IPS DF 4.7 (cell line): ENCODE measurements around the gene MBOAT1.
"Not testable (repeated sequence)": the region's sequence is repeated elsewhere in the genome, so short reads cannot be mapped to it uniquely, and the experiment has no call there.

Experiments used
- DNase-seq: peaks from one replicate; pipeline ENCODE4 v3.0.0-alpha.2; 2013; ENCODE audit warnings: low spot score; ENCODE audit errors: extremely low read depth

The MBOAT1 gene

DNA sequence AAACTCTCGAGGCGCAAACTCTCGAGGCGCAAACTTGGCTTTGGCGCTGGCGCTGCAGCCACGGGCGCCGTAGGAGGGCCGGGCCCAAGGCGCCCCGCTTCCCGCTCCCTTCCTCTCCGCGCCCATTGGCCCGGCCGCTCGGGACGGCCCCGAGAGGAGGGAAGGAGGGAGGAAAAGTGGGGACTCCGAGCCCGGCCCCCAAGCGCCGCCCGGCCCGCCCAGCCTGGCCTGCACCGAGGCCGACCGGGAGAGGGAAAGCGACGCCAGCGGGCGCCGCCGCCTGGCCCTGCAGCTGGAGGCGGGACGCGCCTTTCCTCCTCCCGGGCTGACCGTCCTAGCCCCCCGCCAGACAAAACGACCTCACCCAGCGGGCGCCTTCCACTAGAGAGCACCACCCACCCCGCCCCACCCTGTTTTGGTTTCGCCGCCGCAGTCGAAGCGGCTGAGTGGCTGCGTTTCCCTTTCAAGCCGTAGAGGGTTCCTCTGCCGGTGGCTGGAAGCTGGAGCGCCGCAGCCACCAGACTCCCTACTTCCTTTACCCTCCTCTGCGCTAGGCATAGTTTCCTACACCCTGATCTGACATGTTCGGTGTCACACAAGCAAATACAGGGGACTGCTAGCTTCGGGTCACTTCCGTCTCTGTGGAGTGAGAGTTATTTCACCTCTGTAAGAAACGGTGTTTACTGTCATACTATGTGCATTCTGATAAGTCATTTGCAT is at the start of gene MBOAT1:
MBOAT1 (minus strand) TSS at position 78 of the 720 bp plus-strand sequence. CDS start 235 bp downstream, outside the sequence.
- no peak for DNase-seq

- no peak for DNase-seq
Measured at GRCh38 chr6:20261685-20262084, 49.4 kb upstream of the MBOAT1 start.

DNA sequence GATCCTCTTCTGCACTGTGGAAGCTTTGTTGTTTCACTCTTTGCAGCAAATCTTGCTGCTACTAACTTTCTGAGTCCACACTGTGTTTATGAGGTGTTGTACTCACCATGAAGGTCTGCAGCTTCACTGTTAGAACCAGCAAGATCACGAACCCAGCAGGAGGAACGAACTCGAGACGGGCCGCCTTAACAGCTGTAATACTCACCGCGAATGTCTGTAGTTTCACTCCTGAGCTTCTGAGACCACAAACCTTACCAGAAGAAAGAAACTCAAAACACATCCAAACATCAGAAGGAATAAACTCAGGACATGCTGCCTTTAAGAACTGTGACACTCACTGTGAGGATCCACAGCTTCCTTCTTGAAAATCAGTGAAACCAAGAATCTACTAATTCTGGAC is 48.1 kb upstream of the MBOAT1 start:
- DNase-seq, result no peak

DNA sequence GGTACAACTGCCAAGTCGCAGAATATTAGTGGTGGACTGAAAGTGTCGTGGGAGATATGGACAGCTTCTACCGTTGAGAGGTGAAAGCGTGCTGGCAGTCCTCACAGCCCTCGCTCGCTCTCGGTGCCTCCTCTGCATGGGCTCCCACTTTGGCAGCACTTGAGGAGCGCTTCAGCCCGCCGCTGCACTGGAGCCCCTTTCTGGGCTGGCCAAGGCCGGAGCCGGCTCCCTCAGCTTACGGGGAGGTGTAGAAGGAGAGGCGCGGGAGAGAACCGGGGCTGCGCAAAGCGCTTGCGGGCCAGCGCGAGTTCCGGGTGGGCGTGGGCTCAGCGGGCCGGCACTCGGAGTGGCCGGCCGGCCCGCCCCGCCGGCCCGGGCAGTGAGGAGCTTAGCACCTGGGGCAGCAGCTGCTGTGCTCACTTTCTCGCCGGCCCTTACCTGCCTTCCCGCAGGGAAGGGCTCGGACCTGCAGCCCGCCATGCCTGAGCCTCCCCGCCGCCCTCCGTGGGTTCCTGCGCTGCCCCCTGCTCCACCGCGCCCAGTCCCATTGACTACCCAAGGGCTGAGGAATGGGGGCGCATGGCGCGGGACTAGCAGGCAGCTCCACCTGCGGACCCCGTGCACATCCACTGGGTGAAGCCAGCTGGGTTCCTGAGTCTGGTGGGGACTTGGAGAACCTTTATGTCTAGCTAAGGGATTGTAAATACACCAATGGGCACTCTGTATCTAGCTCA is 47.2 kb upstream of the MBOAT1 start:
- no peak for DNase-seq

GRCh38 chr6:20255428-20255827 is 43.2 kb upstream of the MBOAT1 start:
- DNase-seq, result no peak

DNA sequence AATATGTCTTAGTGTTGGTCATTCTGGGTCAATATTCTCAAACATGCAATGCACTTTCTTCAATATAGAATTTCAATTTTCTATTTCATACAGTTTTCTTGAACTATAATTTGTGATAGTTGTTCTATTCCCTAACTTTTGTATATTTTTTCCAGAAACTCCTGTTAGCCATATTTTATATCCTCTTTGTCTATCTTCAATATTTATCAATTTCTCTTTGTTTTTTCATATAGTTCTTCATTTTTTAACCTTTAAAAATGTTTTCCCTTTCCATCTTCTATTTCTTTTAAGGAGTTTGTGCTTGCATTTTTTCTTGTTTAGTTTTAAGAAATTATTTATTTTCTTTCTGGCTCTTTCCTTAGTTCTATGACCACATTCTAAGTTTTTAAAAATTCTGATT is 42.0 kb upstream of the MBOAT1 start:
- DNase-seq, result no peak

DNA sequence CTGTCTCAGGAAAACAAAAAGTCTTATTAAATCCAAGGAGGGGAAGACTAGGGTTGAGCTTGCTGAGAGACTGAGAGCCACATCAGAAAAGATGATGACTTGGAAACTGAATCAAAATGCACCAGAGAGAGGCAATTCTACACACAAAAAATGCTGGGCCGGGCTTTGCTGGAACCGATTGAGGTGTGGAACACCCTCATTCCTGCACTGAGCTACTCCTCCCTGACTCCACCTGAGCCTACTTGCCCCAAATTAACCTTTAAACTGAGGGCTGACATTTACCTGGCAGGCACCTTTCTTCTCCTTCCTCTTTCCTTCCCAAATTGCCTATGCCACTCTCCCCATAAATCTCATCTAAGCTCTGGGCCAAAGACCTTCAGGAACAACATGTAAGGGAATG is 40.8 kb upstream of the MBOAT1 start:
- no peak for DNase-seq

DNA sequence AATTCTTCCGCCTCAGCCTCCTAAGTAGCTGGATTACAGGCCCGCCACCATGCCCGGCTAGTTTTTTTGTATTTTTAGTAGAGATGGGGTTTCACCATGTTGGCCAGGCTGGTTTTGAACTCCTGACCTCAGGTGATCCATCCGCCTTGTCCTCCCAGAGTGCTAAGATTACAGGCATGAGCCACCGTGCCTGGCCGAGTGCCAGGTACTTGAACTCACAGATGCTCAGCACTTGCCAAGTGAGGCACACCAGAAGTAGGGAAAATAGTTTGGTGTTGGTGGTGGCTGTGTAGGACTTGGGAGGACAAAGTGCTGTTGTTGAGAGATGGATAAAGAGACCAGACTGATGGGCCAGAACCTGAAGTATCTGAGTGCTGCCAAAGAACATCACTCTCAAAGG is 40.0 kb upstream of the MBOAT1 start:
- DNase-seq, result no peak

- DNase-seq, result no peak
Measured at GRCh38 chr6:20251525-20251924, 39.3 kb upstream of the MBOAT1 start.

GRCh38 chr6:20246125-20246524 is 33.9 kb upstream of the MBOAT1 start:
- no peak for DNase-seq

GRCh38 chr6:20244807-20245681 is 32.8 kb upstream of the MBOAT1 start:
- DNase-seq, result not testable (repeated sequence)

GRCh38 chr6:20243288-20243687 is 31.0 kb upstream of the MBOAT1 start:
- DNase-seq, result no peak

DNA sequence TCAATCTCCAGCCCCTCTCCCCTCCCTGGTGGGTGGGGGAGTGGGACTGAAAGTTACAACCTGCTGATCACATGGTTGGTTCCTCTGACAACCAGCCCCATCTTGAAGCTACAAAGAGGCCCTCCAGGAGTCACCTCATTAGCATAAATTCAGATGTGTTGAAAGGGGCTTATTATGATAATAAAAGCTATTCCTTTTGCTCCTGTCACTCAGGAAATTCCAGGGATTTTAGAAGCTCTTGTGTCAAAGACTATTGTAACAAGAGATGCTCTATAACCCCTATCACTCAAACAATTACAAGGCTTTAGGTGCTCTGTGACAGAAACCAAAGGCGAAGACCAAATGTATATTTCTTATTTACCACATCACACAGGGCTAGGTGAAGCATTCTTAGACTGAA is 30.1 kb upstream of the MBOAT1 start:
- no peak for DNase-seq

GRCh38 chr6:20241102-20241501 is 28.8 kb upstream of the MBOAT1 start:
- DNase-seq, result no peak

GRCh38 chr6:20238688-20239587 is 26.7 kb upstream of the MBOAT1 start:
- no peak for DNase-seq

DNA sequence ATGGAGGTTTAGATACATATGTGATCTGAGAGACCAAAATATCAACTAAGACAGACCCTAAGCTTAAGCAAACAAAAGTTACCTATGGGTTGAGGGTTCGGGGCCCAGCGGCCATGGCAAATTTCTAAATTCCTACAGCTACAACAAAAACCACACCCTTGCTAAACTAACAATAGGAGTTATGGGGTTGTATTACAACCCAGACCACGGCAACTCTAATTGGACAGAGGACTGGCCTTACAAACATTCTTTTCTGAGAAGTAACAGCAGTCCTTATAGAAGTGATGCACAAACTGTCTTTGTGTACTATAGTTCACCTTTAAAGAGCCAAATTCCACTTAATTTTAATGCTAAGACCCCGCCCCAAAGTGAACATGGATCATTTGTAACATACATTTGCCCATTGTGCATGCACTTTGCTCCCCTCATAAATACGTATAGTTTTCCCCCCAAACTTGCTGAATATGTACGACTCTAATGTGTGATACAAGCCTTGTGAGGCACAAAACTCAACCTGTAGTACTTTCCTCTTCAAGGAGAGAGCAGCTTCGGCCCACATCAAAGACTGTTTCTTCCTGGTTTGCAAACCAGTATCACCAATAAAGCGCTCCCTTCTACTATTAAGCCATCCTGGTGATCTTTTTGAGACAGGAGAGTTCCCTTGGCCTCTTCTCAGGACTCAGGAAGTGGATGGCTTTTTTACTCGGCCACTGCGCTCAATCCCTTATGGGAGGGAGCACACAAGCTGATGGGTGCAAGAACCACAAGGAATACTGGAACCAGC is 25.6 kb upstream of the MBOAT1 start:
- DNase-seq, result no peak

DNA sequence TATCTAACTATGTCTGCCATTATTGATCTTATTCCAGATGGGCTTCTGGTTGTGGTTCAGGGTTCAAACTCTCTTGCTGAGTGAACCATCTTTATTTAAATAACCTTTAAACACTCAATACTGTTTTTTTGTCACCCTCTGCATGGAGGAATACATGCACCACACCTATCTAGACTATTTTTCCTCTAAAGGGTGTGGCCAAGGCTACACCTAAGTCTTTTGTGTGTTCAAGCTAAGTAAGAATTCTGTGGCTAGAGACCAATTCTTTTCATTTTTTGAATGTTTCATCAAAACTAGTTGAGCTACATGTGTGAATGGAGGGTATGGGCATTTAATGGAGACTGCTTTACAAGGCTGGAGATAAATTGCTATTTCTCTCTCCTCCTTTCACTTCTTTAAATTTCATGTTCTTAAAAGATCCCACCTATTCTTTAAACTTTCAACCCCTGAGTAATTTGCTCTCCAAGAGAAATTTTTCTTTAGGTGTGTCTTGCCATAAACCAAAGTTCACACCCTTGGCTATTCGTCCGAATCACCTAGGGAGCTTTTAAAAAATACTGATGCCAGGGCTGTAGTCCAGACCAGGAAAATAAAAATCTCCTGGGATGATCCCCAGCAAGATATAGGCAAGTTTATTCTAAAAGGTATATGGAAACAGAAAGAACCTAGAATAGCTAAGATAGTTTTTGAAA is 24.8 kb upstream of the MBOAT1 start:
- no peak for DNase-seq

DNA sequence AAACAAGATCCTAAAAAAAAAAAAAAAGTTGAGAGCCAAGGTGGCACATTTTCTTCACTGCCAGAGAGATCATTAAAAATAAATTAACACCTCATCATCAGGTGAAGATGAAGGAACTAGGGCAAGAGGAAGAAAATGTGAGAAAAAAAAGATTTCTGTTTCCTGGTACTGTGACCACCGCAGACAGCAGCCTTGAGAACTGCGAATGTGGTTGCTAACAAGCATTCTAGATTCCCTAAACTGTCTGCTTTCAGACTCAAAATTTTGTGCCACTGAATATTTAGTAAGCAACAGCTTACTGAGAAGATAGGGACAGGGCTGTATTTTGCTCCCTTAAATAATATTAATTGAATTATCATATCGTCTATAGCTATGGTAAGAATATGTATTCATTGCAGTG is 24.1 kb upstream of the MBOAT1 start:
- no peak for DNase-seq

DNA sequence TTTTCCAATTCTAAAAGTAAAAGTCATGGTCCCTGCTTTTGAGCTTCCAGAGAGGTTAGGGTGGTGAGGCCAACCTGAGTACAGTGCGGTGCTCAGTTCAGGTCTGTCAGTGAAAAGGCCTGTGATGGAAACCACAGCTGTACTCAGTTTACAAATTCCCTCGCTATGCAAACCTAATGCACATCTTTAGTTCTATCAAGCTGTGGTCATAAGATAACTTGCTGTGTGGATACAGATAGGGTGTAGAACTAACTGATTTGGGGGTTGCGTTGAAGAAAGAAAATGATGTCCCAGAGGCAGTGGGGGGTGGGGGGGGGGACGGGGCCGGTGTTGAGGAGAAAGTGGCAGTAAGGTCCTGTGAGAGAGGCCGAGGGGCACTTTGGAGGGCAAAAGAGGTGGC is 22.8 kb upstream of the MBOAT1 start:
- DNase-seq, result no peak

DNA sequence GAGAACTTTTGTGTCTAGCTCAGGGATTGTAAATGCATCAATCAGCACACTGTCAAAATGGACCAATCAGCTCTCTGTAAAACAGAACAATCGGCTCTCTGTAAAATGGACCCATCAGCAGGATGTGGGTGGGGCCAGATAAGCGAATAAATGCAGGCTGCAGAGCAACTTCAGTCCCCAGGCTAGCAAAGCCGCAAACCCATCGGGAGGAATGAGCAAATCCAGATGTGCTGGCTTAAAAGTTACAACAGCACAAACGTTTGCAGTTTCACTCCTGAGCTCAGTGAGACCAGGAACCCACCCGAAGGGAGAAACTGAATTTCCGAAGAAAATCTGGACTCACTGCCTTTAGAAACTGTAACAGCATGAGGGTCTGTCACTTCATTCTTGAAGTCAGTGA is 21.9 kb upstream of the MBOAT1 start:
- no peak for DNase-seq
